Stimulated activated CD8-positive, alpha-beta memory T cell treated with anti-CD3 and anti-CD28 coated beads, Interleukin-7, amount 100 ng/mL, for 1 hour (primary cell): ENCODE measurements around the gene KLHL36.
"Not testable (repeated sequence)": the region's sequence is repeated elsewhere in the genome, so short reads cannot be mapped to it uniquely, and the experiment has no call there.

Experiments
- DNase-seq, 2 donors: peaks; one replicate each; pipeline ENCODE4 v3.0.0-alpha.2; 2020; ENCODE audit warnings: low read depth in 2 of 2

KLHL36 gene

GRCh38 chr16:84693869-84694268 lies 45.6 kb downstream of the KLHL36 start:
- not testable (repeated sequence) for DNase-seq

GRCh38 chr16:84694980-84695379 lies 46.7 kb downstream of the KLHL36 start:
- DNase-seq = no peak

- DNase-seq = no peak
Measured at GRCh38 chr16:84699147-84699711, 50.9 kb downstream of the KLHL36 start.

GRCh38 chr16:84699712-84700445 lies 51.6 kb downstream of the KLHL36 start, which contains the start of gene USP10:
USP10 (plus strand) TSS chr16:84700000; CDS start chr16:84700091, 91 bp downstream.
- DNase-seq = peak; percentile 54 to 63

GRCh38 chr16:84700446-84701300 lies 52.4 kb downstream of the KLHL36 start:
- no peak for DNase-seq

GRCh38 chr16:84703681-84704080 lies 55.4 kb downstream of the KLHL36 start:
- no peak for DNase-seq

- DNase-seq = no peak
Measured at GRCh38 chr16:84704253-84704652, 55.9 kb downstream of the KLHL36 start.

GRCh38 chr16:84706856-84707255 lies 58.5 kb downstream of the KLHL36 start:
- DNase-seq = no peak

GRCh38 chr16:84709609-84710008 lies 61.3 kb downstream of the KLHL36 start:
- DNase-seq = no peak

GRCh38 chr16:84710686-84711085 lies 62.4 kb downstream of the KLHL36 start:
- no peak for DNase-seq
